Measurements from ENCODE around the gene RBM26. TPM values are rescaled to one million over a fixed set of nuclear protein-coding genes. Genes with fewer than 3 reads are reported as not detected.

RBM26 gene
- total and polyA plus RNA-seq, 4 donors: 6.4 to 18.4 (median 12.3) TPM

- peaks cover 0 to 5% (median 0%) of the 10 kb centered on the region in 4 donors for H3K4me1 ChIP-seq (ENCODE audit: control insufficient read depth in 4 of 4, insufficient read depth in 4 of 4, low read length in 3 of 4)
- H3K27me3 ChIP-seq (ENCODE audit: control insufficient read depth in 4 of 4, insufficient read depth in 4 of 4, low read length in 3 of 4): no peaks in the 10 kb centered on the region
- 96% methylated on average over 5 of the region's 5 CpGs for WGBS
- DNase-seq (ENCODE audit: low spot score): no peak
- no peak overlapping the region for H3K4me3 ChIP-seq (ENCODE audit: low read depth in 1 of 3, low read length in 3 of 3)
- H3K9ac ChIP-seq (ENCODE audit: low read depth in 1 of 2, low read length in 2 of 2): no peak overlapping the region
- H3K27ac ChIP-seq (ENCODE audit: low read depth in 1 of 2, low read length in 2 of 2): no peak overlapping the region
- TF ChIP-seq, protein P1, sequence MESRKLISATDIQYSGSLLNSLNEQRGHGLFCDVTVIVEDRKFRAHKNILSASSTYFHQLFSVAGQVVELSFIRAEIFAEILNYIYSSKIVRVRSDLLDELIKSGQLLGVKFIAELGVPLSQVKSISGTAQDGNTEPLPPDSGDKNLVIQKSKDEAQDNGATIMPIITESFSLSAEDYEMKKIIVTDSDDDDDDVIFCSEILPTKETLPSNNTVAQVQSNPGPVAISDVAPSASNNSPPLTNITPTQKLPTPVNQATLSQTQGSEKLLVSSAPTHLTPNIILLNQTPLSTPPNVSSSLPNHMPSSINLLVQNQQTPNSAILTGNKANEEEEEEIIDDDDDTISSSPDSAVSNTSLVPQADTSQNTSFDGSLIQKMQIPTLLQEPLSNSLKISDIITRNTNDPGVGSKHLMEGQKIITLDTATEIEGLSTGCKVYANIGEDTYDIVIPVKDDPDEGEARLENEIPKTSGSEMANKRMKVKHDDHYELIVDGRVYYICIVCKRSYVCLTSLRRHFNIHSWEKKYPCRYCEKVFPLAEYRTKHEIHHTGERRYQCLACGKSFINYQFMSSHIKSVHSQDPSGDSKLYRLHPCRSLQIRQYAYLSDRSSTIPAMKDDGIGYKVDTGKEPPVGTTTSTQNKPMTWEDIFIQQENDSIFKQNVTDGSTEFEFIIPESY (IDR thresholded peaks at IDR 0.05): no peak
- no peak for TF ChIP-seq FOXA2 (IDR thresholded peaks at IDR 0.05)
- no peak for TF ChIP-seq GABPA (IDR thresholded peaks at IDR 0.05 in 1 of 2, conservative IDR thresholded peaks at IDR 0.05 in 1 of 2)
- TF ChIP-seq RXRA (IDR thresholded peaks at IDR 0.05): no peak
- TF ChIP-seq EGR1 (IDR thresholded peaks at IDR 0.05; ENCODE audit: low read depth in 2 of 2): no peak
- no peak for TF ChIP-seq YY1 (IDR thresholded peaks at IDR 0.05)
- no peak for TF ChIP-seq MAX (IDR thresholded peaks at IDR 0.05)
- no peak for TF ChIP-seq RAD21 (IDR thresholded peaks at IDR 0.05)
- no peak for TF ChIP-seq HNF4G (IDR thresholded peaks at IDR 0.05)
- TF ChIP-seq CTCF (IDR thresholded peaks at IDR 0.05; ENCODE audit: low read depth, low read length, missing input control): no peak
- no peak for TF ChIP-seq TAF1 (conservative IDR thresholded peaks at IDR 0.05)
- H3K36me3 ChIP-seq (ENCODE audit: control insufficient read depth in 4 of 4, insufficient read depth in 3 of 4, low read depth in 1 of 4, low read length in 3 of 4): peaks cover 6 to 24% (median 21%) of the 10 kb centered on the region in 4 donors
- no peaks in the 10 kb centered on the region for H3K9me3 ChIP-seq (ENCODE audit: control insufficient read depth in 4 of 4, low read length in 3 of 4)
Observed at GRCh38 chr13:79379274-79379673, 26.8 kb downstream of the RBM26 start.

DNA sequence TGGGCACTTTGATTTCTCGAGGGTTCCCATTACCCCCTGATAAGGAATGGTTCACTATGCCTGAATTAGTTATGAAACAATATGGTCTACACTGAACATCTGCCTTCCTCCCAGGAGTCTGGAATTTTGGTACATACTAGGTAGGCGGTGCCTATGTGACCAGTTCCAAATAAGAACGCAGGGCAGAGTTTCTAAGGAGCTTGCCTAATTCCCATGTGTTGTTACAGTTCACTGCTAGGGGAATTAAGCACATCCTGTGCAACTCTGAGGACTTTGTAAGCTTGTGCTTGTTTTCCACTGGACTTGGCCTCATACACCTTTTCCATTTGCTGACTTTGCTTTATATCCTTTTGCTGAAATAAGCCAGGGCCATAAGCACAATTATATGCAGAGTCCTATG lies 29.2 kb downstream of the RBM26 start:
- Histone ChIP-seq H3K4me3 (ENCODE audit: low read depth in 1 of 3, low read length in 3 of 3) (no peak overlapping the region), H3K4me1 (ENCODE audit: control insufficient read depth in 4 of 4, insufficient read depth in 4 of 4, low read length in 3 of 4) (no peaks in the 10 kb centered on the region), H3K27ac (ENCODE audit: low read depth in 1 of 2, low read length in 2 of 2) (no peak overlapping the region), H3K9me3 (ENCODE audit: control insufficient read depth in 4 of 4, low read length in 3 of 4) (no peaks in the 10 kb centered on the region), H3K27me3 (ENCODE audit: control insufficient read depth in 4 of 4, insufficient read depth in 4 of 4, low read length in 3 of 4) (no peaks in the 10 kb centered on the region), H3K36me3 (ENCODE audit: control insufficient read depth in 4 of 4, insufficient read depth in 3 of 4, low read depth in 1 of 4, low read length in 3 of 4) (peaks cover 7 to 24% (median 22%) of the 10 kb centered on the region in 4 donors), H3K9ac (ENCODE audit: low read depth in 1 of 2, low read length in 2 of 2) (no peak overlapping the region)
- TF ChIP-seq JUND (IDR thresholded peaks at IDR 0.05) (no peak), GABPA (IDR thresholded peaks at IDR 0.05 in 1 of 2, conservative IDR thresholded peaks at IDR 0.05 in 1 of 2) (no peak), FOXA2 (IDR thresholded peaks at IDR 0.05) (no peak), MAX (IDR thresholded peaks at IDR 0.05) (no peak), TAF1 (conservative IDR thresholded peaks at IDR 0.05) (no peak), FOXA1 (IDR thresholded peaks at IDR 0.05) (no peak), HNF4A (conservative IDR thresholded peaks at IDR 0.05) (no peak), NR2F2 (IDR thresholded peaks at IDR 0.05) (no peak)
- TF ChIP-seq, protein P1 (IDR thresholded peaks at IDR 0.05): no peak
- TF ChIP-seq, protein P2, sequence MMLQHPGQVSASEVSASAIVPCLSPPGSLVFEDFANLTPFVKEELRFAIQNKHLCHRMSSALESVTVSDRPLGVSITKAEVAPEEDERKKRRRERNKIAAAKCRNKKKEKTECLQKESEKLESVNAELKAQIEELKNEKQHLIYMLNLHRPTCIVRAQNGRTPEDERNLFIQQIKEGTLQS (IDR thresholded peaks at IDR 0.05): no peak
- DNase-seq (ENCODE audit: low spot score): no peak
- 93% methylated on average over 3 of the region's 3 CpGs for WGBS
